Heart right ventricle (tissue), 16 donors: ENCODE data around the gene GPC5. TPM values are rescaled to one million over a fixed set of nuclear protein-coding genes. Genes with fewer than 3 reads are reported as not detected.

ENCODE experiments used
- ATAC-seq, 8 donors: fragments of 200-7000 bp; cut with Tn5 transposase; one replicate each; pipeline ENCODE4 v1.9.1; 2020; ENCODE audit warnings: mild to moderate bottlenecking in 8 of 8, moderate library complexity in 8 of 8, moderate number of reproducible peaks in 1 of 8
- DNase-seq, 2 donors: peaks; one replicate each; pipeline ENCODE4 v3.0.0-alpha.2; 2020
- H3K27ac ChIP-seq, 10 donors: fragments of 200-600 bp; sonication (generic) in 2 of 10; one replicate each; pipeline versions ENCODE4 v1.5.0 to v1.8.0; 2020 to 2022; ENCODE audit warnings: mild to moderate bottlenecking in 3 of 10
- H3K27me3 ChIP-seq, 7 donors: fragments of 200-600 bp; one replicate each; pipeline ENCODE4 v1.8.0; 2021 to 2022; ENCODE audit warnings: mild to moderate bottlenecking in 2 of 7
- H3K36me3 ChIP-seq, 9 donors: fragments of 200-600 bp; sonication (generic) in 1 of 9; one replicate each; pipeline versions ENCODE4 v1.5.0 to v1.8.0; 2020 to 2022; ENCODE audit warnings: mild to moderate bottlenecking in 2 of 9
- H3K4me1 ChIP-seq, 9 donors: fragments of 200-600 bp; sonication (generic) in 1 of 9; one replicate each; pipeline versions ENCODE4 v1.5.0 to v1.8.0; 2020 to 2022; ENCODE audit warnings: mild to moderate bottlenecking in 4 of 9
- H3K4me3 ChIP-seq, 10 donors: fragments of 200-600 bp; sonication (generic) in 2 of 10; one replicate each; pipeline versions ENCODE4 v1.5.0 to v1.8.0; 2020 to 2022; ENCODE audit warnings: mild to moderate bottlenecking in 7 of 10, moderate library complexity in 2 of 10
- H3K9me3 ChIP-seq, 11 donors: fragments of 200-600 bp in 10 of 11; sonication (generic) in 2 of 11; one replicate each; pipeline versions ENCODE4 v1.5.0 to v1.8.0; 2013 to 2022; ENCODE audit warnings: mild to moderate bottlenecking in 2 of 11, control low read depth in 1 of 11, moderate library complexity in 1 of 11
- CTCF ChIP-seq, 9 donors: fragments of 200-600 bp; sonication (generic) in 2 of 9; IDR thresholded peaks; one replicate each; pipeline versions ENCODE4 v1.5.0 to v1.8.0; 2021 to 2022; ENCODE audit warnings: antibody characterized with exemption in 9 of 9, mild to moderate bottlenecking in 5 of 9, moderate library complexity in 1 of 9
- WGBS, 2 donors: extraction: QIAGEN DNeasy Blood & Tissue Kit; methylation state at CpG; one replicate each; pipeline ENCODE4 v1.1.7; 2013; ENCODE audit warnings: inconsistent platforms in 1 of 2; 5-methylcytosine and 5-hydroxymethylcytosine counted together
- intact Hi-C, 10 donors: fragments of 100-400 bp; cut with DNase I; formaldehyde crosslinking; loops; one replicate each; pipeline versions ENCODE4 v1.11.1 to v1.14.2; 2022
- polyA plus RNA-seq, 2 donors: library from polyadenylated mRNA; stranded (reverse); fragments of 200-250 nt; gene quantifications; one replicate each; pipeline ENCODE4 v1.2.3, GENCODE V29; 2013
- total RNA-seq, 10 donors: library from RNA; stranded (reverse); fragmentation: NEBNext Ultra II Directional in 3 of 10; extraction: Animal tissue kit (Norgen Biotek cat#: 25700) in 3 of 10; gene quantifications; one replicate each; pipeline versions ENCODE4 v1.2.1 to v1.2.4, GENCODE V29; 2021 to 2023
- donor health status: Arrhythmogenic right ventricular cardiomyopathy.
- donor health status: ischemic (EF 13 %, LVEDD 7.1; RV severe dilation, severe dysfunction).
- donor health status: healthy with polysubstance abuse.
- donor health status: DM: no; HTN: yes; CAD: no.
- donor health status: DM: no; HTN: no; CAD: no.
- donor health status: ischemic (EF 25% LVEDD 6.9; RV normal size, moderate dysfunction).
- donor health status: ischemic (EF 25% LVEDD 5.7; RV mildly dilated, moderate dysfunction).
- donor health status: healthy.
- donor health status: DM: yes; HTN: yes; CAD: no.
- donor health status: Ischemic cardiomyopathy.
- donor health status: ischemic (EF 35%, LVEDD 5.7; RV mildly dilated, moderate dysfunction).
- donor health status: nonischemic (EF 11% LVEDD 7.7; RV severe dilation, severe dysfunction).
- donor health status: DM: yes; HTN: yes; CAD: no.
- donor health status: PGD.
- donor health status: ischemic (EF 29% LVEDD 5.4; RV normal size, mild dysfunction).
- donor health status: nonischemic (EF 23%, LVEDD 6.1; RV moderate dilation, normal function).

The GPC5 gene
- total and polyA plus RNA-seq, 12 donors, result 0.01 to 3.5 (median 0.70) TPM; not detected in 1

- intact Hi-C loops, result no loop called here
- H3K4me1 ChIP-seq, result no peaks in the 10 kb centered on the region
- H3K36me3 ChIP-seq, result no peaks in the 10 kb centered on the region
- DNase-seq (no peak), ATAC-seq (no peak)
- no peak overlapping the region for H3K4me3 ChIP-seq
- no peaks in the 10 kb centered on the region for H3K27me3 ChIP-seq
- H3K27ac ChIP-seq, result no peak overlapping the region
- WGBS, 2 donors, result 84 to 86% methylated on average over 3 of the region's 3 CpGs
- no peak for TF ChIP-seq CTCF (IDR thresholded peaks at IDR 0.05)
- H3K9me3 ChIP-seq, result peaks cover 0 to 4% (median 0%) of the 10 kb centered on the region in 11 donors
These were observed 128.2 kb downstream of the GPC5 start for GRCh38 chr13:91526543-91527033.

GRCh38 chr13:91529739-91530482 lies 131.5 kb downstream of the GPC5 start:
- no peak for DNase-seq
- no peak for TF ChIP-seq CTCF (IDR thresholded peaks at IDR 0.05)
- Histone ChIP-seq H3K4me3 (no peak overlapping the region), H3K36me3 (no peaks in the 10 kb centered on the region), H3K4me1 (no peaks in the 10 kb centered on the region), H3K27ac (no peak overlapping the region), H3K9me3 (peaks cover 0 to 4% (median 0%) of the 10 kb centered on the region in 11 donors), H3K27me3 (peaks cover 0 to 3% (median 0%) of the 10 kb centered on the region in 7 donors)
- intact Hi-C loops, result no loop called here
- WGBS, 2 donors, result 80 to 86% methylated on average over 3 of the region's 3 CpGs
- ATAC-seq, result no peak

- intact Hi-C loops, result no loop called here
- peaks cover 0 to 3% (median 0%) of the 10 kb centered on the region in 7 donors for H3K27me3 ChIP-seq
- no peaks in the 10 kb centered on the region for H3K4me1 ChIP-seq
- no peak for TF ChIP-seq CTCF (IDR thresholded peaks at IDR 0.05)
- H3K9me3 ChIP-seq, result peaks cover 0 to 4% (median 0%) of the 10 kb centered on the region in 11 donors
- no peak overlapping the region for H3K4me3 ChIP-seq
- H3K27ac ChIP-seq, result no peak overlapping the region
- ATAC-seq, result no peak
- no peak for DNase-seq
- 49 to 58% methylated on average over 2 of the region's 2 CpGs for WGBS, 2 donors
- H3K36me3 ChIP-seq, result no peaks in the 10 kb centered on the region
These were observed 133.2 kb downstream of the GPC5 start for GRCh38 chr13:91531646-91532045.

GRCh38 chr13:91533354-91533753 lies 134.9 kb downstream of the GPC5 start:
- no peak for TF ChIP-seq CTCF (IDR thresholded peaks at IDR 0.05)
- no peaks in the 10 kb centered on the region for H3K4me1 ChIP-seq
- no peak for DNase-seq
- no peak overlapping the region for H3K4me3 ChIP-seq
- no peak overlapping the region for H3K27ac ChIP-seq
- H3K27me3 ChIP-seq, result peaks cover 0 to 3% (median 0%) of the 10 kb centered on the region in 7 donors
- ATAC-seq, result no peak
- H3K9me3 ChIP-seq, result no peaks in the 10 kb centered on the region
- WGBS, 2 donors, result 41 to 52% methylated on average over 2 of the region's 2 CpGs
- no peaks in the 10 kb centered on the region for H3K36me3 ChIP-seq
- intact Hi-C loops, result no loop called here
